Mucosa of gallbladder (tissue), 1 donor: ENCODE measurements around the gene RGS17. TPM values are rescaled to one million over a fixed set of nuclear protein-coding genes. Genes with fewer than 3 reads are reported as not detected.
A peak's percentile ranks its signal among the peaks of the same experiment; 100 is the strongest.
"Not testable (repeated sequence)": the region's sequence is repeated elsewhere in the genome, so short reads cannot be mapped to it uniquely, and the experiment has no call there.

Source experiments
- DNase-seq: peaks from one replicate; pipeline ENCODE4 v3.0.0-alpha.2; 2020; ENCODE audit warnings: low spot score
- total RNA-seq: library from RNA; stranded (reverse); gene quantifications from one replicate; pipeline ENCODE4 v1.2.1, GENCODE V29; 2021
- donor health status: DM: no; HTN: no; CAD: no.

Gene RGS17
- total RNA-seq, 1 donor from 2014 or later, result 3.5 TPM

- DNase-seq, result not testable (repeated sequence)
Observed at GRCh38 chr6:152985300-152985699, 145.8 kb downstream of the RGS17 start.

- no peak for DNase-seq
Observed at GRCh38 chr6:152984513-152984872, 146.6 kb downstream of the RGS17 start.

- DNase-seq, result peak; percentile 68
Observed at GRCh38 chr6:152983637-152984512, 147.2 kb downstream of the RGS17 start.

- peak; percentile 97 for DNase-seq
Observed at GRCh38 chr6:152982904-152983636, 148.0 kb downstream of the RGS17 start, which contains the start of gene FBXO5. Gene FBXO5 (minus strand): TSS chr6:152983041. CDS start chr6:152982959, 82 bp downstream.

- DNase-seq, result no peak
Observed at GRCh38 chr6:152981989-152982903, 148.8 kb downstream of the RGS17 start.

- no peak for DNase-seq
Observed at GRCh38 chr6:152981219-152981618, 149.9 kb downstream of the RGS17 start.

- no peak for DNase-seq
Observed at GRCh38 chr6:152980656-152981055, 150.4 kb downstream of the RGS17 start.

GRCh38 chr6:152979116-152979515, 152.0 kb downstream of the RGS17 start:
- no peak for DNase-seq

GRCh38 chr6:152978058-152978457, 153.0 kb downstream of the RGS17 start:
- no peak for DNase-seq

GRCh38 chr6:152977556-152977955, 153.5 kb downstream of the RGS17 start:
- no peak for DNase-seq

- DNase-seq, result no peak
Observed at GRCh38 chr6:152976749-152977148, 154.3 kb downstream of the RGS17 start.

GRCh38 chr6:152975204-152975915, 155.7 kb downstream of the RGS17 start:
- DNase-seq, result no peak

GRCh38 chr6:152973916-152974315, 157.2 kb downstream of the RGS17 start:
- DNase-seq, result no peak

GRCh38 chr6:152969688-152970418, 161.2 kb downstream of the RGS17 start:
- DNase-seq, result no peak

GRCh38 chr6:152966168-152966894, 164.8 kb downstream of the RGS17 start:
- DNase-seq, result not testable (repeated sequence)

- no peak for DNase-seq
Observed at GRCh38 chr6:152959333-152959732, 171.7 kb downstream of the RGS17 start.

- no peak for DNase-seq
Observed at GRCh38 chr6:152957796-152958195, 173.3 kb downstream of the RGS17 start.
